HG03520 (cell line): Measurements from ENCODE around the gene VSIG2.
"Not testable (repeated sequence)": the region's sequence is repeated elsewhere in the genome, so short reads cannot be mapped to it uniquely, and the experiment has no call there.

Experiments used
- ATAC-seq: cut with Tn5 transposase; IDR thresholded peaks from one replicate; pipeline ENCODE4 v1.9.1; 2021; ENCODE audit warnings: mild to moderate bottlenecking, moderate library complexity; ENCODE audit not compliant: unreplicated experiment

VSIG2 gene, protein sequence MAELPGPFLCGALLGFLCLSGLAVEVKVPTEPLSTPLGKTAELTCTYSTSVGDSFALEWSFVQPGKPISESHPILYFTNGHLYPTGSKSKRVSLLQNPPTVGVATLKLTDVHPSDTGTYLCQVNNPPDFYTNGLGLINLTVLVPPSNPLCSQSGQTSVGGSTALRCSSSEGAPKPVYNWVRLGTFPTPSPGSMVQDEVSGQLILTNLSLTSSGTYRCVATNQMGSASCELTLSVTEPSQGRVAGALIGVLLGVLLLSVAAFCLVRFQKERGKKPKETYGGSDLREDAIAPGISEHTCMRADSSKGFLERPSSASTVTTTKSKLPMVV

GRCh38 chr11:124751741-124752470, at the start of gene VSIG2:
Gene VSIG2, minus strand, starts transcription at chr11:124752255. Its CDS starts 118 bp downstream, at chr11:124752137.
- ATAC-seq = no peak

GRCh38 chr11:124801014-124801413, 49.0 kb upstream of the VSIG2 start:
- no peak for ATAC-seq

DNA sequence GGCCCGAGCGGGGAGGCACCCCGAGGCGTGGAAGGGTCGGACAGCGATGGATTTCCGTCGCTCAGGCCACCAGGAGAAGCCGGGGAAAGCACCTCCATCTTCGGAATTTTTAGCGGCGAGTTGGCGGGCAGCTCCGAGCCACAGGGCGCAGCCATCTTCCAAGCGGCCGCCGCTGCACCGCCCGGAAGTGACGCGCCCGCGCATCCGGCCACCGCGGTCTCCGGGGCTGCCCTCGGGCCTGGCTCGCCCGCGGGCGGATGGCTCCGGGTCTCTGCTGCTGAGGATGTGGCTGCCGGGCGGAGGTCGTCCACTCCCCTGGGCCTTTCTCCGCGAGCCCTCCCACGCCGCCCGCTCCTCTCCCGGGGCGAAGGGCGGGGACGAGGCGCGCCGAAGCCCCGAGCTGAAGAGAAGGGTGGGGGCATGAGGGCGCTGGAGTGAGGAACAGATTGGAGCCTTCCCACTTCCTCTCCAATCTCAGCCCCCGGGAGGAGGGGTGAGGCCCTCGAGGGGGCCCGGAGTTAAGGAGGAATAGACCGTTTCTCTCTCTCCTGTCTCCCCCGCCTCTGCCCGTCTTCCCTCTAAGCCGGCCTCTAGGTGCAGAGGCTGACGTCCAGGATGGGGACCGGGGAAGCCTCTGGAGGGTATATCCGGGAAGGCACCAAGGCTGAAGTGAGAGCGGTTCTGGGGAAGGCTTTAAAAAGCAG, 48.3 kb upstream of the VSIG2 start, which contains the start of gene MSANTD2:
TSS of gene MSANTD2 (minus strand) at position 181 of the 704 bp plus-strand sequence. CDS start at position 155, 26 bp downstream.
- ATAC-seq = peak; percentile 86

- peak; percentile 38 for ATAC-seq
These were observed 47.5 kb upstream of the VSIG2 start for GRCh38 chr11:124799348-124800225.

GRCh38 chr11:124798991-124799347, 46.9 kb upstream of the VSIG2 start:
- peak; percentile 27 for ATAC-seq

DNA sequence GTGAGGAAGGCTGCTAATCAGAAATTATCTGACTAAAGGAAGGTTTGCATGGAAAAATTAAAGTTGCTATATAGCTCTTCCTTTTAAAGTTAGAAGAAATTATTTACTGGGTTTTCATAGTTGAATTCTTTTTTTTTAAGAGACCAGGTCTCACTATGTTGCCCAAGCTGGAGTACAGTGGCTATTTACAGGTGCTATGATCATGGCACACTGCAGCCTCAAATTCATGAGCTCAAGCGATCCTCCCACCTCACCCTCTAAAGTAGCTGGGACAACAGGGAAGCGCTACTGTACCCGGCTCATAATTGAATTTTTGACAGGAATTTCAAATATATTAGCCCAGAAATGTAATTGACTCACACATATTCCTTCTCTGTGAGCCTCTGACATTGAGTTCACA, 44.3 kb upstream of the VSIG2 start:
- ATAC-seq = no peak

- ATAC-seq = peak; percentile 55
These were observed 41.6 kb upstream of the VSIG2 start for GRCh38 chr11:124793466-124794278.

GRCh38 chr11:124791626-124792341, 39.7 kb upstream of the VSIG2 start:
- ATAC-seq = peak; percentile 68

DNA sequence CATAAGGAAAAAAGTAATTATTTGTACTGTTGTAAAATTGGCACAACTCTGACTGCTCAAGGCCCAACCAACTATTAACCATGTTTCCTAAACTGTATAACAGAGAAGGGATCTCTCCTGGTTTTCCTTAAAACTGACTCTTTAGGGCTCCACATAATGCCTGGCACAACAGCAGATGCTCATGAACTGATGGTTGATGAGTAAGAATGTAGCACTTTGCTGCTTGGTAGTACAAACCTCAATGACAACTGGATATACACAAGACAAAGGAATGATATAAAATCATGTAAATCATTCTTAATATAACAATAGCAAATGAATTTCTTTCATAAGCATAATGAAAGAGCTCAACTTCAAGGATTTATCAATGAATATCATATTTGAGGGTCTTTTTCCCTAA, 36.5 kb upstream of the VSIG2 start:
- no peak for ATAC-seq

GRCh38 chr11:124784051-124784450, 32.0 kb upstream of the VSIG2 start:
- no peak for ATAC-seq

GRCh38 chr11:124783002-124783401, 30.9 kb upstream of the VSIG2 start:
- ATAC-seq = no peak

DNA sequence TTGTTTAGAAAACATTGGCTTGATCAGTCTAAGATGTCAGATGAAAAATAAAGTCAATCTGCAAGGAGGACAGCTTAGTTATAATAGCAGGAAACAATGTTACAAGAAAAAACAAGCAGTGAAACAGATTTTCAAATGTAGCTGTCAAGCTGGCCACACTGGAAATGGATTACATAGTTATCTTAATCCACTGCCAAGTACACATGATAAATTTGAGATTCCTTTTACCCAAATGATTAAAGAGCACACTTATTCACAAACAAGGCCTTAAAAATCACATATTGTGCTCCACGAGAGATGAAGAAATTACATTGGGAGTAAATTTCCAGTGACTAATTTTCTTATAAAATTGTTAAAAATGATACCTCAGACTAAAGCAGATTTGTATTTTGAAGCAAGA, 27.5 kb upstream of the VSIG2 start:
- no peak for ATAC-seq

- ATAC-seq = no peak
These were observed 26.2 kb upstream of the VSIG2 start for GRCh38 chr11:124778281-124778680.

DNA sequence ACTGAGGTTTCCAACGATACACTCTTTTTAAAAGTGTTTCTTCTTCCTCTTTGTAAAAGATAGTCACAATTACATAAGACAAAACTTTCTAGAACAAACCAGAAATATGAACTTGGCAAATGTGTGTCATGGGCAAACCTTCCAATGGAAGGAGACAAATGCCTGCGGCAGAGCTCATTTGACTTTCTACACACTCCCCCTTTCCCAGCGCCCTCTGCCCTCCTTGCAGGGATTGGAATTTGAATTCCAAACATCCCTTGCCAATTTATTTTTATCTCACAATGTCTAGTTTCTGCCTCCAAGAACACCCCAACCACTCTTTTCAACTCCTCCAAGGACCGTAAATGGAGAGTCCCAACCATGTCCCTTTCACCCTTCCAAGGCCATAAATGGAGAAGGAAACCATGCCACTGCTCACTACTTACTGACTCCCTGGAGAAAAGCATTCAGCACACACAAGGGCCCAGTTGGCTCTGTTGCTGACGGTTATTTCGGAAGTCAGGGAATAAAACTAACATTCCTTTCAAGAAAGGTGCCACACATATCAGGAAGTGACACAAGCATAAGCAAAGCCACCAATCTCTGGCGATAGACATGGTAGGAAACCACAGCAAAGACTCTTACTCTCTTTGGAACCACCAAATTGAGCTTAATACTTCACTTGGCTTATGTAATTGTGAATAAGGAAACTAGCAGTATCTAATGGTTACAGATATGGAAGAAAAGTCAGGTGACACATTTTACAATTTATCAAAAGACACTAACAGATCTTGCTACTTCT, 25.0 kb upstream of the VSIG2 start:
- no peak for ATAC-seq

DNA sequence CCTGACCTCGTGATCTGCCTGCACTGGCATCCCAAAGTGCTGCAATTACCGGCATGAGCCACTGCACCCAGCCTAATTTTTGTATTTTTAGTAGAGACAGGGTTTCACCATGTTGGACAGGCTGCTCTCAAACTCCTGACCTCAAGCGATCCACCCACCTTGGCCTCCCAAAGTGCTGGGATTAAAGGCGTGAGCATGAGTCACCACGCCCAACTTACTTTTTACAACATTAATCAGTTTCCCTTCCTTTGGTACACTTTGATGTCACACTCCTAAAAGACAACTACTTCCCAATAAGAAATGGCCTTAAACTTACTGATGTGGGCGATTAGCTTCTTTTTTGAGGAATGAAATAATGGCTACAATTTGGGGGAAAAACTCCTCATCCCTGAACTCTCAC, 18.9 kb upstream of the VSIG2 start:
- not testable (repeated sequence) for ATAC-seq

- ATAC-seq = no peak
These were observed 18.0 kb upstream of the VSIG2 start for GRCh38 chr11:124769806-124770774.

DNA sequence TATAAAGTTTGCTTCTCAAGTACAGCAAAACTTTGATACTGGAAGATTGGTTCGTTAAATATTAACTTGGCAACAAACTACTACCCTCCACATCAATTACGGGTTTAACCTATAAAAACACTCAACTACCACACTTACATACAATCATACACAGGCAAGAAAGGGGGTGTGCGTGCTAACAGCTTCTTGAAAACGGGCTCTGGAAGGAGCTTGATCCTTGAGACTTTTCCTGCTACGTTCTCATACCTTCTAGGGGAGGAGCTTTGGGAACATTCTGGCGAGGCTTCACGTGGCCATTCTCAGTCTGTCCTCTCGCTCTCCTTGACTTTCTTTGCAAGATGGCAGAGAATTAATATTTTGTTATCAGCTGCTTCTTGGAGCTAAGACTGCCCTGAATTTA, 16.9 kb upstream of the VSIG2 start:
- ATAC-seq = no peak
